Fibroblast of gingiva (primary cell): ENCODE results near the gene STBD1.
"Not testable (repeated sequence)": the region's sequence is repeated elsewhere in the genome, so short reads cannot be mapped to it uniquely, and the experiment has no call there.

Experiments used
- DNase-seq: peaks from one replicate; pipeline ENCODE4 v3.0.0-alpha.2; 2011; ENCODE audit warnings: low read depth

STBD1 gene

DNA sequence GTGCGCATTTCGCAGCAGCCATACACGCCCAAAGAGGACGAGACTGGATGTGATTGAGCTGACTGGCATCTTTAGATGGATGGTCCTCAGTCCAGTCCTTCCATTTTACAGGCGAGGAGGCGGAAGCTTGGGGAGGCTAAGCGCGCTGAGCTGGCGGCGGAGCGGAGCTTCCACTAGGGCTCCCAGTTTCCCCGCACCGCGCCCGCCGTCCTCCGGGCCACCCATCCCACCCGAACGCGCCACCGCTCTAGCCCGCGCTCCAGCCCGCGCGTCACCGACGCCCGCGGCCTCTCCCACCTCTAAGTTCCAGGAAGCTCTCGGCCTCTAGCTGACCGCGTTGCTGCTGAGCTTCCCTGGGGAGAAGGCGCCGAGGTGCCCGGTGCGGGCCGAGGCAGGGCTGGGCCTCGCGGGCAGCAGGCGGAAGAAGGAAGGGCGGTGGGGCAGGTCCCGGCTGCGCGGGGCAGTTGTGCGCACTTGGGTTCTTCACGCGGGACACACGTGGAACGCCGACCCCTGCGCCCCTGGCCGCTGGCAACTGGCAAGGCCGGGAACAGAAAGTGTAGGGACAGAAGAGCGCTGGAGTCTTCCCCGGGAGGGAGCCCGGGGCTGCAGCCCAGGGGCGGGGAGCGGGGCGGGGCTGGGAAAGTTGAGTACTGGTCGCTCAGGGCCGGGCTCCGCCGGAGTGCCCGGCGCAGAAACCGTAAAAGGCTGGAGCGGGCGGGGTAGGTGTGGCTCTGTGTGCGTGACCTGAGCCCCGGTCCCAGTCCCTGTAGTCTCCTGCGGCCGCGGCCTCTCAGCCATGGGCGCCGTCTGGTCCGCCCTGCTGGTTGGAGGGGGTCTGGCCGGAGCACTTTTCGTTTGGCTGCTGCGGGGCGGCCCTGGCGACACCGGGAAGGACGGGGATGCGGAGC is at the start of gene STBD1:
Gene STBD1 (plus strand): TSS at position 763 of the 911 bp plus-strand sequence. CDS start 37 bp downstream, at position 800.
- peak; percentile 67 for DNase-seq

DNA sequence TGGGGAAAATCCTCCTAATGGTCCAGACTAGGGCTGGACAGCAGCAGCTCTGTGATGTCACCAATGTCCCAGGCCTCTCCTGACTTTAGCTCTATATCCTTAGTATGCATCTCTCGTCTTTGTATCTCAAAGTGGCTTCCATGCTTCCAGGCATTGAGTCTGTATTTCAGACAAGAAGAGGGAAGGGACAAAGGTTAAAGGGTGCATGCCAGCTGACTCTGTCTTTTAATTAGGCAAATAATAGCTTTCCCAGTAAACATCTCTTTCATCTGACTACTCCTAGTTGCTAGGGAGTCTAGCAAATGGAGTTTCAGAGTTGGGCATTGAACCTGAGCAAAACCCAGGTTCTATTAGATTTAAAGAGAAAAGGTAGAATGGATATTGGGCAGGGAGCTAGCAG is 49.6 kb upstream of the STBD1 start:
- DNase-seq: no peak

DNA sequence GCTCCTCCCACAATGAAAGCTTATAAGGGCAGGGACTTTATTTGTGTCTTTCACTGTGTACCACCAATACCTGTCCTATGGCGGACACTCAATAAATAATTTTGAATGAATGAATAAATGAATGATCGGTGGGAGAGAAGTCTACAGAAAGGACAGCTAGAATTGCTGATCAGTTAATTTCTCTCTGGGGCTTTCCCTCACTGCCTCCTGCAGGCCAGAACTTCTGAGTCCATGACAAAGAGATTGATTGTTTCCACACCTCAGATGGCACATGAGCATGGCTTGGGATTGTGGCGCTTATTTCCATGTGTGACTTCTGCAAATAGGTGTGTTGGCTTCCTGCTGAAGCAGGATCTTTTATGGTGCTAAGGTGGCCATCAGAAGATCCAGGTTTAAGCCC is 48.7 kb upstream of the STBD1 start:
- DNase-seq: no peak

DNA sequence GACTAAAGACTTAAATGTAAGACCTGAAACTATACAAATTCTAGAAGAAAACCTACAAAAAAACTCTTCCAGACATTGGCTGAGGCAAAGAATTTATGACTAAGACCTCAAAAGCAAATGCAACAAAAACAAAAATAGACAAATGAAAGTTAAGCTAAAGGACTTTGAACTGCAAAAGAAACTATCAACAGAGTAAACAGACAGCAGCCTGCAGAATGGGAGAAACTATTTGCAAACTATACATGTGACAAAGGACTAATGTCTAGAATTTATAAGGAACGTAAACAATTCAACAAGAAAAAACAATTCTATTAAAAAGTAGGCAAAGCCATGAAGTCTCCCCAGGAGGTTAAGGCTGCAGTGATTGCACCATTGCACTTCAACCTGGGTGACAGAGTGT is 46.0 kb upstream of the STBD1 start:
- DNase-seq: no peak

DNA sequence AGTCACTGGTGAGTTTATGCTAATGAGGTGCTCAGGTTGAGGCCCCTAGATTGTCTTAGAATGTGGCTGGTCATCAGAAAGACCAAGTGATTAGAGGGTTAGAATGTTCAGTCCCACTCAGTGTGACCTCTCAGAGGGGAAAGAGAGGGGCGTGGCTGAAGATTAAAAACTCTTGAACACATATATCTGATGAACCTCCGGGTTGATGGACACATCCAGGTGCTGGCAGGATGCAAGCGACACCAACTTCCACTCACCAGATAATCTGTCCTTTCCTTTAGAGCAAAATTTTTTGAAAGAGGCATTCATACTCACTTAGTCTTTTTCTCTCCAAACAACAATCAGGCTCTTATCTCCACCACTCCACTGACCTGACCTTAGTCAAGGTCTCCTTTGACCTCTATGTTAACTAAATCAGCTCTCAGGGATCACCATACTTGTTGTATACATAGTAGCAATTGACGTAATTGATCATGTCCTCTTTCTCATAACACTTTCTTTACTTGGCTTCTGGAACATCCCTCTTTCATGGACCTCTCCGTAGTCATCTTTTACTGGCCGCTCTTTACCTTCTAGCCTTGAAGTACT is 40.8 kb upstream of the STBD1 start:
- DNase-seq: no peak

DNA sequence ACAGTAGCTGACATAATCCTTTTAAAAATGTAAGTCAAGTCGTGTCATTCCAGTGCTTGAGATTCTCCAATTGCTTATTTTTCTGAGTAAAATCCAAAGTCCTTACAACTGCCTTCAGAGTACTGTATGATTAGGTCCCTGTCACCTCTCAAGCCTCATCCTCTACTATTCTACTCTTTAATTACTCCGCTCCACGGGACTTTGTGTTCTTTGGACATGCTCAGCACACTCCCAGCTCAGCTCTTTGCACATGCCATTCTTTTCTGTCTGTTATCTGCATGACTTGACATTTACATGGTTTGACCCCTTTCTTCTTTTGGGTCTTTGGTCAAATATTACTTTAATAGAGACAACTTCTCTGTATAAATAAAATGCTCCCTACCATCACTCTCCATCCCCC is 39.9 kb upstream of the STBD1 start:
- no peak for DNase-seq

DNA sequence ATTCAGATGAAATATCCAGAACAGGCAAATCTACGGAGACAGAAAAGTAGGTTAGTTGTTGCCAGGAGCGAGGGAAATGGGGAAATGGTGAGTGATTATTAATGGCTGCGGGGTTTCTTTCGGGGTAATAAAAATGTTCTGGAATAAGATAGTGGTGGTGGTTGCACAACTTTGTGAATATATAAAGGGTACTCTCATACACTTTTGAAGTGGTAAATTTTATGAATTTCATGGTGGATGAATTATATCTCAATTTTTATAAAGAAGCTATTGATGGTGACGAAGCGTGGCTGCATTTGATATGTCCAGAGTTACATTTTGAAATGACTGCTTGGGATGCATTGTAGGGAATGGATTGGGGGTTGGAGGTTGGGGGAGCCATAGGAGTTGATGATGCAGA is 38.7 kb upstream of the STBD1 start:
- no peak for DNase-seq

DNA sequence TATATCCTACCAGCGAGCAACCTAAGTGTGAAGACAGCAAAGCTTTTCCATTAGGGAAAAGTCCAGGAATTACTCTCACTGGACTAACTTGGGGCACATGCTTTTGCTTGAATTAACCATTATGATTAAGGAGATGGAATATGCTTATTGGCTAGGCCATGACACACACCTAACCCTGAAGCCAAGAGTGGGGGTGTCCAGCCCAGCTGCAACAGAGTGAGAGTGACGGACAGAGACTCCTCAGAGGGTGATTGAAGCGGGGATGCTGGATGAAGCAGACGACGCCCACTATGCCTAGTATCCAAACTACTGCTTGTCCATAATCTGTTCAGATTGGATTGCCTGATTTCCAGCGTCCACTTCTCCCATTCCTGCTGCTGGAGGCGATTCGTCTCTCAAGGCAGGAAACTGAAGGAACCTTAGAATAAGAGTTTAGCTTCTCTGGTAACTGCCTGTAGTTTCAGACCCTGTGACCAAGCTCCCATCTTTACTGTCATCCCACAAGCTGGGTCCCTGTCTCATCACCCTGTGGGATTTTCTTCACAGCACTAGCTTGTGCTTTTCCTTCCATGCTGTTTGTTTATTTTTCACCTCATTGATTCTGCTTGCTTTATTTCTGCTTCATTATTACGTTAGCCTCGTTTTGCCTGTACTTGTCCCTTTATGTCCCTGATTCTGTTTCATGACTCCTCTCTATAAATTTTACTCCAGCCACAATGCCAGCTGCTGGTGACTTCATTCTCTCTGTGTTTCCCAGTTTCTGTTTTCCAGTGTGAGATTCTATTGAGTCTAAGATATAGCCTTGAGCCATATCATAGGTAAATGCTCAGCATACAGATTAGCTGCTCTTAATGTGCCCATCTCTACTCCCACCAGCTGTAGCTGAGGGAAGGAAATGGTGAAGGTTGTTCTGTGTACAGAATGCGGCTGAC is 36.0 kb upstream of the STBD1 start:
- DNase-seq: no peak

DNA sequence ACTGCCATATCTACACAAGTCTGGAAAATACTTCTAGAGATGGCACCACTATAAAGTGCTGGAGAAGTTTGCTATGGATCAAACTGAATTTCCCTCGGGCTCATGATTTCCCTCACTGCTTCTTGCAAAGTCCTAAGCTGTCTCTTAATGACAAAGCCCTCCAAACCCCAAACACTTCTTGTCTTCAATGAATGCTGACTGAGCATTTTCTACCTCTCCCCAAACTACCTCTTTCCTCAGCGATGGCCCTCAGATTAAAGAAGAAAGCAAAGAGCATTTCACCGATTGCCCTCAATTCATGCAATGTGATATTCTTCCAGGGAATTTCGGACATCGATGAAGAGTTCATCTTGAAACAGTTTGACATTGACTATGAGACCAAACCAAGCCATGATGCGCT is 35.3 kb upstream of the STBD1 start:
- no peak for DNase-seq

DNA sequence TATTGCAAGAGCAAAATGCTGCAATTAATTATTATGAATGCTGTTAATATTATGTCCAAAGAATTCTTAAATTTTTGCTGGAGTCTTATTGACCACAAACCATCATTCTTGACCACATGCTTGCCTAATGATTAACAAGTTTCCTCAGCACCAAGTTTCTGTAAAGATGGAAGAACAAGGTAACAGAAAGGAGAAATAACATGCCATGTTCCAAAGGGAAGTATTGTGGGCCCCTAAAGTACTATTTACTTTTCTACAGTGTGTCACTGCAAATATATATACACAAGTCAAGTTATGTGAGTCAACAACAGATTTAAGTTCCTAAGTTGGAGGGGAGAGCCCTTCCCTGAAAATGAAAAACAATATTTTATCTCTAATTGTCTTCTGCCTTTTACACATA is 34.5 kb upstream of the STBD1 start:
- no peak for DNase-seq

DNA sequence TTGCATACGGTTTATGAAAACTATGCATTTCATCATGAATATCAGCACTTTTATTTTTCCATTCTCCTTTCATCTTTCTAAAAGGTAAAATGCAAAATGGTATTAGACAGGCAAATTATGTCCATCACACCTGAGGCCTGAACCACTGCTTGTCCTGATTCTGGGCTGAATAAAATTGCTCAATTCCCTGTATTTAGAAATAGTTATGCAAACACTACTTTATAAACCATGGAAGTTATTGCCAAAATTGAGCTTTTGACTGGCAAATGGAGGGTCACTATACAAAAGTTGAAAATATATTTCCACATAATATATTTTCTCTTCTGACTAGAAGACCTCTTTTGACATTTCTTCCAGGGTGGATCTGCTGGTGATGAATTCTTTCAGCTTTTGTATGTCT is 34.0 kb upstream of the STBD1 start:
- no peak for DNase-seq

DNA sequence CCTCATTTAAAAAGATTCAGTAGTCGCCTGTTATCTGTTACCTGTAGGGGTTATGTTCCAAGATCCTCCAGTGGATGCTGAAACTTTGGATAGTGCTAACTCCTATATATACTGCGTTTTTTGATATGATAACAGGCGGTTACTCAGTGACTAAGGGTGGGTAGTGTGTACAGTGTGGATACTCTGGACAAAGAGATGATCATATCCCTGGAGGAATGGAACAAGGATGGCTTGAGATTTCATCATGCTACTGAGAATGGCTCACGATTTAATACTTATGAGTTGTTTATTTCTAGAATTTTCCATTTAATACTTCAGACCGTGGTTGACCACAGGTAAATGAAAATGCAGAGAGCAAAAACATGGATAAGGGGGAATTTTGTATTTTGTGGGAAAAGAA is 33.5 kb upstream of the STBD1 start:
- DNase-seq: no peak

DNA sequence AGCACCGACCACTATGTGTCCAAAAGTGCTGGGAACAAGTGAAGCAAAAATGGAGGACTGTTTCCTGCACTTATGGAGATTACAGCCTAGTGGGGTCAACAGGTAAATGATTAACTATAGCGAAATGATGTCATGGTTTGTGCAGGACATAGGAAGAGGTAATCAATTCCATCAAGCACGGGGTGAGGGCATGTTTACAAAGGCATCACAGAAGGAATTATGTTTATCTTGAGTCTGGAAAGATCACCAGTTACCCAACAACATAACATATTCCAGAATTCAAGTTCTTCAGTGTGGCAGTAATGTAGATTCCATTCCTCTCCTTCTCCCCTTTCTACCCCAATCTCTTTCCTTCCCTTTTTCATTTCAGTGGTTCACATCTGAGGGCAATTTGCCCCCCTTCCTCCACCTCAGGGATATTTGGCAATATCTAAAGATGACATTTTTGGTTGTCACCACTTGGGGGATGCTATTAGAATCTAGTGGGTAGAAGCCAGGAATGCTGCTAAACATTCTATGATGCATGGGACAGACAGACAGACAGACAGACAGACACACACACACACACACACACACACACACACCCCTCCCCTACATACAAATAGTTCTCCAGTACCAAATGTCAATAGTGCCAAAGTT is 30.9 kb upstream of the STBD1 start:
- no peak for DNase-seq

DNA sequence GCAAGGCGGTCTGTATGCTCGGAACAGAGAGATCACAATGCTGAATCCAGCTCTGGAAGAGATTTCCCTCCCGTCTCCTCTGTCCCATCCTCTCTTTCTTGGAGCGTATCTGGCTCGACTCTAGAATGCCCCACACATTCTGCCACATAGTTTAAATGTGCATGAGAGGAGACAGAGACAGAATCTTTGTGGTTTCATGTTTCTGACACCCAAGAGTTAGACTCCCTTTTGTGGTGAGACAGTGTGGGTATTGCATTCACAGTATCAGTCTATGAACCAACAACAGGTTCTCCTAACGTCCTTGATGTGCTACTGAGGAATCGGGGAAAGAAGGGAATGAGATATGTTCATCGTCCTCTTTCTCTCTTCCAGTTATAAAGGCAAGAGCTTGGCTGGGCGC is 29.7 kb upstream of the STBD1 start:
- DNase-seq: no peak

DNA sequence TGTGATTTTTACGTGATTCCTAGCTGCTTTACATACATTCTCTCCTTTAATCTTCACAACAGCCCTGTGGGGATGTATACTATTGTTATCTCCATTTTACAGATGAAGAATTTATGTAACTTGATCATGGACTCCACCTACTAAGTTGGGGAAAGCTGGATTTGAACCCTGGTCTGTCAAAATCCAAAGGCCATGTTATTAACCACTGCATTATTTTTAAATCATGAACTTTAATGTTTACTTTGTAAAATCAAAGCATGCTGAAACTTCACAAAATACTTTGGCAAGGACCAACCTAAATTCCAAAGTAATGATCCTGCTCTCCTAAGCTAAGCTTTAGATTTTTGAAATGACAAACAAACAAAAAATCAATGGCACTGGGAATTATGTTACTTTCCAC is 28.9 kb upstream of the STBD1 start:
- no peak for DNase-seq

DNA sequence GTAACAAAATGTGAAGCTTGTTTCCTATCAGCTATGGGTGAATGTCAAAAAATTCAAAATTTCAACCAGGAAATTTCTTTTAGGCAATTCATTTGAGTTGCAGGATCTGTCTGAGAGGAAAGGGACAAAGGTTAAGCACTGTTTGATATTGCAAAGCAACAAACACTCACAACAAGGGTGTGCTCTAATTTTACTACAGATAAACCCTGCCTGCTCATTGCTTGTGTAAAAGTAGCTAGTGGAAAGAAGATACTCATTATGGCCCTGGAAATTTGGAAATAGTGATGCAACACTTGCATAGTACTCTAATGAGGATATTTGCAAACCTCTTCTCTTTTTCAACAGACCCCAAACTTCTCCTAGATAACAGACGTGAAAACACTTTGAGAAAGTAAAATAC is 27.9 kb upstream of the STBD1 start:
- DNase-seq: no peak

DNA sequence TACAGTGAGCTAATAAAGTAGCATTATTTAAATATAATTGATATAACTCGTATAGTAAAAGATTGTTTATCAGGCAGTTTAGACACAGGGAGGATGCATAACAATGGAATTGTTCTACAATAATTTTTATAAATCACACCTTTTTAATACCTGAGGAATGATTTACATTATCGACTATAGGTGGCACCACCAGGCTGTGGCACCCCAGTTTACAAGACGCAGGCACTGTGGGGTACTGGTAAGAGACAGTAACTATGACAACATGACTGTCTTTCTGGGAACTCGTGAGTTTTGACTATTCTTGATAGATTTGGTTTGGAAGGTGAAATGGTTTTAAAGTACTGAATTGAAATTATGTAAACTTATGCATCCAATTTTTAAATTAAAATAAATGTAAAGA is 27.1 kb upstream of the STBD1 start:
- no peak for DNase-seq

DNA sequence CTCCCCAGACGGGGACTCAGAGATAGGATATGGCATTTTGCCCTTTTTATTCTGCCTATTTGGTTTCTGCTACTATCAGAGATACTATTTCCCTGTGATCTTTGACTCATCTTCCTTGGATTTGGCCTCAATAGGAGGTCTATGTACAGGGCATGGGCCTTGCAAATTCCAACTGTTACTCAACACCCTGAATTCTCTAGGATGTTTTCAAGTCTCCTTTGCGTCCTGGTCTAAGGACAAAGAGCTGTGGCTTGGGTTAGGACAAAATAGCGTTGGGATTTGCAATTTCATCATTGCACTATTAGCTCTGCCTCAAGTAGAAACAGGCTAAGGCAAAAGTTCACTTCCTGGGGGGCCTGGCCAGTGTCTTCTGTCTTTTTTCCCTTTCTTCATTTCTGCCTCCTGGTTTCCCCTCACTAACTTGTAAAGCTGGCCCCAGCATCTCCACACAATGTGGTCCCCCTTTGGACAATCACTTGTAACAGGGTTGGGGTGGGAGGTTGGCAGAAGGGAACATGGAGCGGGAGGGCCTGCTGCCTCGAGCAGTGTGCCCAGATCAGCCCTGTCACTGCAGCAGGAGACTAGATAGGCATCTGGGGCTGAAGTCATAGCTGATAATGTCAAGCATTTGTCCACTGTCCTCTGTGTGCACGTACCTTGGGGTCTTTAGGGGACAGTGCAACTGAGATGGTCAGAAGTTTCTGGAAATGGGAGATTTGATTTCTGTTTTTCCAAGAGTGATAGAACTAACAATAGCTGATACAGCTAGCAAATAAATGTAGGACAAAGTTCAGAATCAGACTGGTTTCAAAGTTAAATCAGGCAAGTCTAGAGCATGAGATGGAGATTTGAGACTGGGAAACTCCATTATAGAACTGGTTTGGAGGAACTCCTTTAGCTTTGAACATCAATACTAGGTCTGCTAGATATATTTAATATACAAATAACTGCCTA is 25.8 kb upstream of the STBD1 start:
- DNase-seq: no peak

DNA sequence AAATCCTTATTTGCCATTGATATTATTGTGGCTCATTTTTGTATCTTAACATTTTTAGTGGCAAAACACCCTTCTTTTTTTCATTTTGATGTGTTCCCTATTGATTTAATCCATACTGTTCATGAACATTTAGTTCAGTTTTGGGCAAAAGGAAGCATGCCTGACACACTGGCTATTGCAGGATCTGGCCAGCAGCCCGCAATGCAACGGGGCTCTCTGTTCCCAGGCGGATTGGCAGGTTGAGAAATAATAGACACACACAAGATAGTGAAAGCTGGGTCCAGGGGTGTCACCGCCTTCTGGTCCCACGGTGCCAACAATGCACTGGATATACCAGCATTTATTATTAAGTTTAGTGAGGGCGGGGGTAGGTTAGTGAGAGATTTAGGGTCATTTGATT is 24.9 kb upstream of the STBD1 start:
- DNase-seq: not testable (repeated sequence)

DNA sequence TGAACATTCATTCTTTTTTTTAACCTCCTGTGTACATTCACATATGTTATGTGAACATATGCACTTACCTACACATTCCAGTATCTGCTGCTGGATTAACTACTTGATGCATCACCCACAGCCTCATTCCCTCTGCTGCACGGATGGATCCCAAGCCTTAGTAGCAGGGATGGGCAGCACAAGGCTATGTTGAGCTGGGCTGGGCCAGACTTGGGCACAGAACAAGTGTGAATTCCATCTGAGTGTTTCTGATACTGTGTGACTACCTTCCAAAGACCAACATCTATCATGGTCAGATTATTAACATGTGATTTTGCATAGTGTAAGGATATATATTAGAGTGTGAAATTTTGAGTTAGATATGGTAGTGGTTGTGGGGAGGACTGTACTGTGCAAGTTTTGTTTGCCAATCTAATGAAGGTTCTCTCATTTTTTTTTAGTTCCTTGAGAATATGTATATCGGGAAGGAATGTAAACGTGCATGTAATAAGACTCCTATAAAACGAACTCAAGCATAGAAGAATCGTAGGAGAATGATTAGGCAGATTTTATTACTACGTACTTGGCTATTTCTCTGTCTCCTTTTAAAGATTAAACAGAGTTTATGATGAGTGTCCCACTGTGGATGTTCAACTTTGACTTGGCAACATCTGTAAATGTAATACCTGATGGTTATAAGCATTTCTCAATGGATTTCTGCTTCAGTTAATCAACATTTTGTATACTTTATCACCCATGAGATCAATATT is 23.4 kb upstream of the STBD1 start:
- no peak for DNase-seq
